Lung (tissue), 12 donors: ENCODE measurements around the gene CTNND1. TPM values are rescaled to one million over a fixed set of nuclear protein-coding genes. Genes with fewer than 3 reads are reported as not detected.

Experiments used
- ATAC-seq: fragments of 200-7000 bp; cut with Tn5 transposase; one replicate; pipeline ENCODE4 v1.9.1; 2020; ENCODE audit warnings: moderate number of reproducible peaks; ENCODE audit not compliant: insufficient read depth, low FRiP score
- DNase-seq, 3 donors: peaks; one replicate each; pipeline ENCODE4 v3.0.0-alpha.2; 2013 to 2017
- H3K27ac ChIP-seq, 2 donors: one replicate each; pipeline ENCODE4 v1.5.1; 2013; ENCODE audit warnings: mild to moderate bottlenecking in 2 of 2, moderate library complexity in 2 of 2, control low read depth in 1 of 2, inconsistent platforms in 1 of 2, low read depth in 1 of 2, low read length in 1 of 2
- H3K27me3 ChIP-seq, 3 donors: one replicate each; pipeline ENCODE4 v1.5.1; 2013; ENCODE audit warnings: low read length in 2 of 3; ENCODE audit not compliant: control insufficient read depth in 3 of 3, insufficient read depth in 3 of 3
- H3K36me3 ChIP-seq, 4 donors: one replicate each; pipeline ENCODE4 v1.5.1; 2013; ENCODE audit warnings: low read length in 4 of 4, mild to moderate bottlenecking in 1 of 4, moderate library complexity in 1 of 4; ENCODE audit not compliant: control insufficient read depth in 4 of 4, insufficient read depth in 4 of 4
- H3K4me1 ChIP-seq, 5 donors: one replicate each; pipeline ENCODE4 v1.5.1; 2013; ENCODE audit warnings: low read length in 5 of 5, mild to moderate bottlenecking in 2 of 5, moderate library complexity in 1 of 5; ENCODE audit not compliant: control insufficient read depth in 5 of 5, insufficient read depth in 5 of 5
- H3K4me3 ChIP-seq: one replicate; pipeline ENCODE4 v1.5.1; 2013; ENCODE audit warnings: mild to moderate bottlenecking, control low read depth, moderate library complexity
- H3K9ac ChIP-seq, 2 donors: one replicate each; pipeline ENCODE4 v1.5.1; 2013; ENCODE audit warnings: low read length in 2 of 2, control low read depth in 1 of 2; ENCODE audit not compliant: insufficient read depth in 1 of 2
- H3K9me3 ChIP-seq, 4 donors: one replicate each; pipeline ENCODE4 v1.5.1; 2013; ENCODE audit warnings: low read length in 3 of 4, mild to moderate bottlenecking in 1 of 4, moderate library complexity in 1 of 4; ENCODE audit not compliant: control insufficient read depth in 4 of 4, insufficient read depth in 3 of 4
- CTCF ChIP-seq: IDR thresholded peaks from 2 replicates; pipeline ENCODE4 v1.5.1; 2012; ENCODE audit warnings: mild to moderate bottlenecking; ENCODE audit errors: control extremely low read depth, extremely low read depth
- WGBS, 2 donors: extraction: QIAGEN DNeasy Blood & Tissue Kit; methylation state at CpG; one replicate each; pipeline ENCODE4 v1.1.7; 2013; 5-methylcytosine and 5-hydroxymethylcytosine counted together
- polyA plus RNA-seq, 2 donors: library from polyadenylated mRNA; stranded (reverse); fragments of 200-250 nt; gene quantifications; one replicate each; pipeline ENCODE4 v1.2.1, GENCODE V29; 2013
- total RNA-seq, 2 donors: library from RNA; depleted of rRNA in 1 of 2; stranded (reverse); fragments of >200 nt in 1 of 2; gene quantifications; one replicate each; pipeline ENCODE4 v1.2.1, GENCODE V29; 2014 to 2021
- donor health status: control.
- donor health status: control.
- donor health status: Bipolar disorder and iron deficiency.
- donor health status: healthy.
- donor health status: DM: yes; HTN: yes; CAD: no.

CTNND1 gene
- total and polyA plus RNA-seq, 4 donors, result 36.5 to 423 (median 128) TPM

GRCh38 chr11:57751676-57752253 lies 9.8 kb upstream of the CTNND1 start, which contains the start of gene BTBD18:
TSS of gene BTBD18 (minus strand) at chr11:57751819. CDS start at chr11:57751188, 631 bp downstream.
- peak; percentile 13 for TF ChIP-seq CTCF
- ATAC-seq, result no peak
- H3K9ac ChIP-seq, result no peak within 1 kb of the TSS
- peak; percentile 27 to 59 (median 54) for DNase-seq
- H3K4me3 ChIP-seq, result no peak within 1 kb of the TSS
- peaks cover 0 to 2% (median 0%) of the 10 kb centered on the region in 4 donors for H3K36me3 ChIP-seq
- WGBS, 2 donors, result 57 to 74% methylated on average over 10 of the region's 10 CpGs
- H3K9me3 ChIP-seq, result no peaks in the 10 kb centered on the region
- H3K4me1 ChIP-seq, result peaks cover 0 to 4% (median 0%) of the 10 kb centered on the region in 5 donors
- no peak within 1 kb of the TSS for H3K27ac ChIP-seq
- no peaks in the 10 kb centered on the region for H3K27me3 ChIP-seq

GRCh38 chr11:57752954-57753353 lies 8.6 kb upstream of the CTNND1 start:
- Histone ChIP-seq H3K36me3 (no peaks in the 10 kb centered on the region), H3K27me3 (no peaks in the 10 kb centered on the region), H3K4me3 (no peak overlapping the region), H3K27ac (no peak overlapping the region), H3K9ac (no peak overlapping the region), H3K9me3 (no peaks in the 10 kb centered on the region), H3K4me1 (peaks cover 0 to 4% (median 0%) of the 10 kb centered on the region in 5 donors)
- 96 to 98% methylated on average over 30 of the region's 30 CpGs for WGBS, 2 donors
- no peak for DNase-seq
- ATAC-seq, result no peak
- TF ChIP-seq CTCF, result no peak

- Histone ChIP-seq H3K4me3 (no peak overlapping the region), H3K27ac (no peak overlapping the region), H3K9ac (no peak overlapping the region), H3K4me1 (peaks cover 0 to 2% (median 0%) of the 10 kb centered on the region in 5 donors), H3K36me3 (no peaks in the 10 kb centered on the region), H3K9me3 (no peaks in the 10 kb centered on the region), H3K27me3 (no peaks in the 10 kb centered on the region)
- no peak for TF ChIP-seq CTCF
- DNase-seq (no peak), ATAC-seq (no peak)
- WGBS, 2 donors, result 82 to 96% methylated on average over 3 of the region's 3 CpGs
Measured at GRCh38 chr11:57758174-57758573, 3.4 kb upstream of the CTNND1 start.
